HCT116 (cell line): ENCODE results near the gene MAP2K1.

Source experiments
- FOSL1 ChIP-seq: IDR thresholded peaks from 2 replicates; pipeline ENCODE4 v1.6.1; 2012; ENCODE audit warnings: low read depth
- POLR2A ChIP-seq: IDR thresholded peaks from 2 replicates; pipeline ENCODE4 v1.7.0; 2011; ENCODE audit warnings: borderline replicate concordance; ENCODE audit not compliant: insufficient read depth, insufficient read length; ENCODE audit errors: extremely low read depth
- ZFX ChIP-seq: fragments of 450-650 bp; IDR thresholded peaks from 2 replicates; pipeline ENCODE4 v1.6.1; 2017
- TF ChIP-seq, protein P1 (sequence below), 3 experiments: fragments of 200-600 bp in 1 of 3; sonication (generic) in 1 of 3; IDR thresholded peaks in 2 of 3; conservative IDR thresholded peaks in 1 of 3; 2 replicates each; pipeline ENCODE4 v1.5.1; 2012 to 2017; ENCODE audit warnings: low read depth in 2 of 3, low read length in 2 of 3, antibody characterized with exemption in 1 of 3, borderline replicate concordance in 1 of 3, control low read depth in 1 of 3, mild to moderate bottlenecking in 1 of 3, mixed read lengths in 1 of 3, mixed run types in 1 of 3, moderate library complexity in 1 of 3; ENCODE audit not compliant: insufficient read depth in 1 of 3
- TF ChIP-seq, protein P2 (sequence below): IDR thresholded peaks from 2 replicates; pipeline ENCODE4 v1.6.1; 2012; ENCODE audit warnings: low read depth

DNA sequence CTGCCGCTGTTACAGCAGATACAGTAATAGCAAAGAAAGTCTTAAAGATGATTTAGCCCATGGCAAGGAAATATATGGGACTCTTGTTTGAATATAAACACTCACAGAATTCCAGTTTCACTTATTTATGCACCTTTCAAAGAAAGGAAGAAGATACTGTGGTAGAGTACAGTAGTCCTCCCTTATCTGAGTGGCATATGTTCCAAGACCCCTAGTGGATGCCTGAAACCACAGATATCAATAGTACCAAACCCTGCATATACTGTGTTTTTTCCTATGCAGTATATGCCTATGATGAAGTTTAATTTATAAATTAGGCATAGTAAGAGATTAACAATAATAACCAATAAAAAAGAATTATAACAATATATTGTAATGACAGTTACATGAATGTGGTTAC, 8.2 kb downstream of the MAP2K1 start:
- TF ChIP-seq ZFX (no peak), POLR2A (no peak), FOSL1 (no peak)
- TF ChIP-seq, protein P1, sequence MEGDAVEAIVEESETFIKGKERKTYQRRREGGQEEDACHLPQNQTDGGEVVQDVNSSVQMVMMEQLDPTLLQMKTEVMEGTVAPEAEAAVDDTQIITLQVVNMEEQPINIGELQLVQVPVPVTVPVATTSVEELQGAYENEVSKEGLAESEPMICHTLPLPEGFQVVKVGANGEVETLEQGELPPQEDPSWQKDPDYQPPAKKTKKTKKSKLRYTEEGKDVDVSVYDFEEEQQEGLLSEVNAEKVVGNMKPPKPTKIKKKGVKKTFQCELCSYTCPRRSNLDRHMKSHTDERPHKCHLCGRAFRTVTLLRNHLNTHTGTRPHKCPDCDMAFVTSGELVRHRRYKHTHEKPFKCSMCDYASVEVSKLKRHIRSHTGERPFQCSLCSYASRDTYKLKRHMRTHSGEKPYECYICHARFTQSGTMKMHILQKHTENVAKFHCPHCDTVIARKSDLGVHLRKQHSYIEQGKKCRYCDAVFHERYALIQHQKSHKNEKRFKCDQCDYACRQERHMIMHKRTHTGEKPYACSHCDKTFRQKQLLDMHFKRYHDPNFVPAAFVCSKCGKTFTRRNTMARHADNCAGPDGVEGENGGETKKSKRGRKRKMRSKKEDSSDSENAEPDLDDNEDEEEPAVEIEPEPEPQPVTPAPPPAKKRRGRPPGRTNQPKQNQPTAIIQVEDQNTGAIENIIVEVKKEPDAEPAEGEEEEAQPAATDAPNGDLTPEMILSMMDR (IDR thresholded peaks at IDR 0.05 in 2 of 3, conservative IDR thresholded peaks at IDR 0.05 in 1 of 3; ENCODE audit: borderline replicate concordance in 1 of 3, insufficient read depth in 1 of 3, low read depth in 2 of 3, low read length in 2 of 3), result no peak
- TF ChIP-seq, protein P2, sequence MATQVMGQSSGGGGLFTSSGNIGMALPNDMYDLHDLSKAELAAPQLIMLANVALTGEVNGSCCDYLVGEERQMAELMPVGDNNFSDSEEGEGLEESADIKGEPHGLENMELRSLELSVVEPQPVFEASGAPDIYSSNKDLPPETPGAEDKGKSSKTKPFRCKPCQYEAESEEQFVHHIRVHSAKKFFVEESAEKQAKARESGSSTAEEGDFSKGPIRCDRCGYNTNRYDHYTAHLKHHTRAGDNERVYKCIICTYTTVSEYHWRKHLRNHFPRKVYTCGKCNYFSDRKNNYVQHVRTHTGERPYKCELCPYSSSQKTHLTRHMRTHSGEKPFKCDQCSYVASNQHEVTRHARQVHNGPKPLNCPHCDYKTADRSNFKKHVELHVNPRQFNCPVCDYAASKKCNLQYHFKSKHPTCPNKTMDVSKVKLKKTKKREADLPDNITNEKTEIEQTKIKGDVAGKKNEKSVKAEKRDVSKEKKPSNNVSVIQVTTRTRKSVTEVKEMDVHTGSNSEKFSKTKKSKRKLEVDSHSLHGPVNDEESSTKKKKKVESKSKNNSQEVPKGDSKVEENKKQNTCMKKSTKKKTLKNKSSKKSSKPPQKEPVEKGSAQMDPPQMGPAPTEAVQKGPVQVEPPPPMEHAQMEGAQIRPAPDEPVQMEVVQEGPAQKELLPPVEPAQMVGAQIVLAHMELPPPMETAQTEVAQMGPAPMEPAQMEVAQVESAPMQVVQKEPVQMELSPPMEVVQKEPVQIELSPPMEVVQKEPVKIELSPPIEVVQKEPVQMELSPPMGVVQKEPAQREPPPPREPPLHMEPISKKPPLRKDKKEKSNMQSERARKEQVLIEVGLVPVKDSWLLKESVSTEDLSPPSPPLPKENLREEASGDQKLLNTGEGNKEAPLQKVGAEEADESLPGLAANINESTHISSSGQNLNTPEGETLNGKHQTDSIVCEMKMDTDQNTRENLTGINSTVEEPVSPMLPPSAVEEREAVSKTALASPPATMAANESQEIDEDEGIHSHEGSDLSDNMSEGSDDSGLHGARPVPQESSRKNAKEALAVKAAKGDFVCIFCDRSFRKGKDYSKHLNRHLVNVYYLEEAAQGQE, result no peak
